ENCODE measurements around the gene EEF2K. TPM values are rescaled to one million over a fixed set of nuclear protein-coding genes. Genes with fewer than 3 reads are reported as not detected.
"Not testable (repeated sequence)": the region's sequence is repeated elsewhere in the genome, so short reads cannot be mapped to it uniquely, and the experiment has no call there.

EEF2K gene
- total RNA-seq, 1 donor = 26.3 TPM

GRCh38 chr16:22297871-22298733, 92.0 kb downstream of the EEF2K start:
- H3K4me3 ChIP-seq (ENCODE audit: low read depth, low read length) = peak overlapping the region; percentile 90
- TF ChIP-seq CTCF (IDR thresholded peaks at IDR 0.05; ENCODE audit: insufficient read depth, low read depth, low read length) = no peak
- peak; percentile 98 for DNase-seq (ENCODE audit: low read depth)

GRCh38 chr16:22299036-22299435, 93.0 kb downstream of the EEF2K start:
- H3K4me3 ChIP-seq (ENCODE audit: low read depth, low read length) = no peak overlapping the region
- no peak for TF ChIP-seq CTCF (IDR thresholded peaks at IDR 0.05; ENCODE audit: insufficient read depth, low read depth, low read length)
- DNase-seq (ENCODE audit: low read depth) = no peak

GRCh38 chr16:22300427-22301071, 94.5 kb downstream of the EEF2K start:
- DNase-seq (ENCODE audit: low read depth) = peak; percentile 68
- H3K4me3 ChIP-seq (ENCODE audit: low read depth, low read length) = no peak overlapping the region
- TF ChIP-seq CTCF (IDR thresholded peaks at IDR 0.05; ENCODE audit: insufficient read depth, low read depth, low read length) = peak; percentile 81

GRCh38 chr16:22301423-22301822, 95.3 kb downstream of the EEF2K start:
- not testable (repeated sequence) for H3K4me3 ChIP-seq (ENCODE audit: low read depth, low read length); DNase-seq (ENCODE audit: low read depth)

DNA sequence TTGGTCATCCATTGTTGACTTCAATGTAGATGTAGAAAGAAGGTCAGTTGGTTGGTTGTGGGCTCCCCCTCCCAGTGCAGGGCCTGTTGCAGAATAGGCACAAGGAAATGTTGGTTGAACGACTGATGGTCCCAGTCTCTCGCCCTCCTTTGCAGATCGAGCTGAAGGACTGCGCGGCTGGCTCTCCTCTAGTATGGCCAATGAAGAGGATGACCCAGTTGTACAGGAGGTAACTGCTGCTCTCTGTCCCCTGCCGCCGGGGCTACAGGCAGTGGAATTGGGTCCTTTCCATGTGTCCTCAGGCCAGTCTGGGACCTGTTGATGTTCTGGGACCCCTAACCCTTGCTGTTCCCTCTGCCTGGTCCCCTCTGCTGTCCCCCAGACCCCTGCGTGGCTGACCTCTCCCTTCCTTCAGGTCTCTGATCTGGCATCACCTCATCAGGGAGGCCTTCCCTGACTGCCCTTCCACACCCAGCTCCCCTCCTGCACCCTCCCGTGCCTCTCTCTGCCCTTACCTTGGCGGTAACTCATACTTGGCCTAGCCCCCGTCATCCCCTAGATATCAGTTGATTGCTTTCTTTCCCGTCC, 96.8 kb downstream of the EEF2K start:
- no peak for DNase-seq (ENCODE audit: low read depth)
- no peak overlapping the region for H3K4me3 ChIP-seq (ENCODE audit: low read depth, low read length)
- no peak for TF ChIP-seq CTCF (IDR thresholded peaks at IDR 0.05; ENCODE audit: insufficient read depth, low read depth, low read length)

GRCh38 chr16:22304411-22304810, 98.3 kb downstream of the EEF2K start:
- no peak for DNase-seq (ENCODE audit: low read depth)
- H3K4me3 ChIP-seq (ENCODE audit: low read depth, low read length) = no peak overlapping the region
- no peak for TF ChIP-seq CTCF (IDR thresholded peaks at IDR 0.05; ENCODE audit: insufficient read depth, low read depth, low read length)

- no peak for TF ChIP-seq CTCF (IDR thresholded peaks at IDR 0.05; ENCODE audit: insufficient read depth, low read depth, low read length)
- no peak for DNase-seq (ENCODE audit: low read depth)
- H3K4me3 ChIP-seq (ENCODE audit: low read depth, low read length) = no peak overlapping the region
Observed at GRCh38 chr16:22306788-22307187, 100.7 kb downstream of the EEF2K start.
